Stimulated activated CD4-positive, alpha-beta T cell treated with anti-CD3 and anti-CD28 coated beads, Interleukin-15, amount 100 ng/mL, for 24 hours (primary cell): Measurements from ENCODE around the gene SLC26A6.
A peak's percentile ranks its signal among the peaks of the same experiment; 100 is the strongest.

Source experiments
- DNase-seq: peaks from one replicate; pipeline ENCODE4 v3.0.0-alpha.2; 2020

Gene SLC26A6

GRCh38 chr3:48597408-48597800, 37.9 kb downstream of the SLC26A6 start:
- DNase-seq: no peak

GRCh38 chr3:48596676-48597407, 38.4 kb downstream of the SLC26A6 start:
- DNase-seq: no peak

GRCh38 chr3:48596157-48596556, 39.1 kb downstream of the SLC26A6 start:
- DNase-seq: no peak

GRCh38 chr3:48595526-48596121, 39.6 kb downstream of the SLC26A6 start:
- no peak for DNase-seq

- peak; percentile 19 for DNase-seq
These were observed 40.2 kb downstream of the SLC26A6 start, which contains the start of gene COL7A1 for GRCh38 chr3:48595075-48595525. TSS of gene COL7A1 (minus strand) at chr3:48595329. CDS start at chr3:48595159, 170 bp downstream.

GRCh38 chr3:48594417-48595049, 40.7 kb downstream of the SLC26A6 start:
- DNase-seq: no peak

DNA sequence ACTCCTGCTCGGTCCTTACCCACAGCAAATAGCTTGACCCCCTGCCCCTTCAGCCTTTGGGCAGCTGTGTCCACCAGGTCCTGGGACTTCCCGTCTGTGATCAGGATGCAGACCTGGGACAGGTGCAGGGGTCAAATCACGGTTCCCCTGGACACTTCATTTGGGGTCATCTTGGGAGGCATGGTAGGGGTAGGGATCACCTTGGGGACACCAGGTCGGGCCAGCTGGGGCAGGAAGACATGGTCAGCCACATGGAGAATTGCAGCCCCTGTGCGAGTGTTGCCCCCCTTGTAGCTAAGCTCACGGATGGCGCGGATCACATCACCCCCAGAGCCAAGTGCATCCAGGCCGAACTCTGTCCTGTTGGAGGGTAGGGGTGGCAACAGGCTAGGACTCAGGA, 41.9 kb downstream of the SLC26A6 start:
- no peak for DNase-seq

DNA sequence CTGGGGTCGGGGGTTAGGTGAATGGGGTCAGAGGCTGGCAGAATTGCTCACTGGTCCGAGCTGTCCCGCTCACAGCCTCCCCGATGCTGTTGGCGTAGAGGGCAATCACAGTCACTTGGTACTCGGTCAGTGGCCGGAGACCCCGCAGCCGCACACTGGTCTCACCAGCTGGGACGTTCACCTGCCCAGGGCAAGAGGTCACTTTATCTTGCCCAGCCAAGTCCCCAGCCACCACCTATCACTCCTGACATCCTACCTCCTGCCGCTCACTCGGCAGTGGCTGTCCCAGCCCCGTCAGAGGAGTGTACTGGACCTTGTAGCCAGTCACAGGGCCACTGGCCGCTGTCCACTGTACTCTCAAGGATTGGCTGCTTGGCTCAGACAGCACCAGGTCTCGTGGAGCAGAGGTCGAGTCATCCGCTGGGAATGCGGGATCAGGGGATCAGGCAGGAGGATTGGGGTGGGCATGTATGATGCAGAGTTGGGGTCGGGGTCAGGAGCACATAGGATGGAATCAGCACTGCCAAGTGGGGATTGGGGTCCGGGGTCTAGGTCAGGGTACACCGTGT, 42.7 kb downstream of the SLC26A6 start:
- no peak for DNase-seq

GRCh38 chr3:48591886-48592518, 43.3 kb downstream of the SLC26A6 start:
- no peak for DNase-seq

GRCh38 chr3:48591436-48591835, 43.8 kb downstream of the SLC26A6 start:
- DNase-seq: no peak

DNA sequence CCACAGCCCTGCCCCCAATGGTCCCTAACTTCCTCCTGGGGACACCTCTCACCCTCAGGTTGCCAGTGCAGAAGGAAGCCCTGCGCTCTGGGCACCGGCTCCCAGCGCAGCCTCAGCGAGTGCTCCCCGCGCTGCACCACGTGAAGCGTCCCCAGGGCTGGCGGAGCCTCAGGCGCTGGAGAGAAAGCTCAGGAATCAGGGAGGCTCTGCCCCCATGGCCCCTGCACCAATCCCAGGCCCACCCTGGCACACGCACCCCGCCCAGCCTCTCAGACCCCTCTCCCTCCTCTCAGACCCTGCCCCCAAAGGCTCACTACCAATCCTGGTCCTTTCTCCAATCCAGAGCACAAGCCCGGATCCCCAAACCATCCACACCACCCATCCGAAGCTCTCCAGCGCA, 47.0 kb downstream of the SLC26A6 start:
- no peak for DNase-seq

GRCh38 chr3:48587686-48588085, 47.6 kb downstream of the SLC26A6 start:
- no peak for DNase-seq

DNA sequence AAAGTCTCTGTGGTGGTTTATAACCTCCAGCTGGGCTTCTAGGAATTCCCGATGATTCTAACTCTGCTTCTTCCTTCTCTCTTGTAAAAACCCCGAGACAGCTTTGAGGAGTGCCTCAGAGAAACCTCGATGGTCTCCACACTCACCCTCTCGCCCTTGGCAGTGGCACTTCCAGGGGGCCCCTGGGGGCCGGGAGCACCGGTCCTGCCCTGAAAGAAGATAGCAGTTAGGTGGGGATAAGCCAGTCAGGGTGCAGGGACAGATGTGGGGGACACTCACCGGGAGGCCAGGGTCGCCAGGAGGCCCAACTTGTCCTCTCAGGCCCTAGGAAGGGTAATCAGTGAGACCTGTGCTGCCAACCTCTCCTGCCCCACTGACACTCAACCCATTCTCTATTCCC, 49.9 kb downstream of the SLC26A6 start:
- no peak for DNase-seq

DNA sequence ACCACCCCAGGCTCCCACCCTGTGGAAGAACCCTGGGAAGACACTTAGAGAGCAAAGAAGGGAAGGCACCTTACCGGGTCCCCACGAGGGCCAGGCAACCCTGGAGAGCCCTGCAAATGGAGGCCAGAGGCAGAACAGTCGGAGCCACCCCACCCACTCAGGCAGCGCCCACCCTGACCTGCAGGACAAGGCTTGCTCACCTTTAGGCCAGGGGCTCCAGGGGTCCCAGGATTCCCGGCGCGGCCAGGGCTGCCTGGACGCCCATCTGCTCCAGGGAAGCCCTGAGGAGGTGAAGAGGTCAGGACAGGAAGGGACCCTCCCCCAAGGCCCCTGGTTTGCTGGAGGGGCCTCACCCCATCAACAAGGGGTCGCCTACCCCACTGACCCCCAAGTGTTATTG, 50.4 kb downstream of the SLC26A6 start:
- DNase-seq: no peak

DNA sequence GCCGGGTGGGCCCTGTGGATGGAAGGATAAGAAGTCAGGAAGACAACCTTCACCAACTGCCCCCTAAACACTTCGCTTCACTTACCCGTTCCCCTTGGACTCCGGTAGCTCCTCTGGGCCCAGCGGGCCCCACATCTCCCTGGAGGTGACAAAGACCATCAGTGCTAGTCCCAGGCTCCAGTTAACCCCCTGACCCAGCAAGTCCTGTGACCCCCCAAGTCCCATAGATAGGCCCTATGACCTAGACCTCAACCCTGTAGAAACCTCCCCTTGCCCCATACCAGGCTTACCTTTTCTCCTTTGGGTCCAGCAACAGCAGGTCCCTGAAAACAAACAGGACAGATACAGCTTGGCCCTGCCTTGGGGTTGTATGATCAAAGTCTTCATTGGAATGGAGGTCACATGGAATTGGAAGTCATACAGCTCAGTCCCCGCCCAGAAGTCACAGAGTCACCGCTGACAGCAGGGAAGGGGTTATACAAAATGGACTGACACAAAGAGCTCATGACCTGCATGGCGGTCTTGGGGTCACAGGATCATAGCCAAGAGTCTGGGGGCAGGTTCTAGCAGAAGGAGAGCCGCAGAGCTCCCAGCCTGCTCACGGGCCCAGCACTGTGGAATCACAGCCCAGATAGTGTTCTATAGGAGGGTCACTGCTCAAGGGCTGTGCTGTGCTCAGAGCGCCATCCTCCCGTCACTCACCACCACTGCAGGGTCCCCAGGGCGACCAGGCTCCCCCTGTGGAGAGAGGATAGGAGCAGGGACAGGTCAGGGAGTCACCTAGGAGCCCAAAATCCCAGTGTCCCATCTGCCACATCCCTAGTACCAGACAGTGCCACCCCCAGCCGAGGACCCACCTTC, 53.4 kb downstream of the SLC26A6 start:
- no peak for DNase-seq

- DNase-seq: no peak
These were observed 58.6 kb downstream of the SLC26A6 start for GRCh38 chr3:48576647-48577046.
